Spinal cord (tissue), 10 donors: ENCODE data around the gene EZR. TPM values are rescaled to one million over a fixed set of nuclear protein-coding genes. Genes with fewer than 3 reads are reported as not detected.
"Not testable (repeated sequence)": the region's sequence is repeated elsewhere in the genome, so short reads cannot be mapped to it uniquely, and the experiment has no call there.

ENCODE experiments used
- DNase-seq, 6 donors: peaks; one replicate each; pipeline versions ENCODE4 v3.0.0 to v3.0.0-alpha.2; 2013 to 2015; ENCODE audit warnings: low spot score in 6 of 6, low read depth in 4 of 6
- H3K27ac ChIP-seq: one replicate; pipeline ENCODE4 v1.5.1; 2013; ENCODE audit warnings: low read depth, low read length, control low read depth
- H3K27me3 ChIP-seq: one replicate; pipeline ENCODE4 v1.6.1; 2013; ENCODE audit warnings: low read length; ENCODE audit not compliant: control insufficient read depth, insufficient read depth
- H3K36me3 ChIP-seq: one replicate; pipeline ENCODE4 v1.6.1; 2013; ENCODE audit warnings: low read length; ENCODE audit not compliant: control insufficient read depth, insufficient read depth
- H3K4me1 ChIP-seq: one replicate; pipeline ENCODE4 v1.6.1; 2013; ENCODE audit warnings: low read length; ENCODE audit not compliant: control insufficient read depth, insufficient read depth
- H3K4me3 ChIP-seq: one replicate; pipeline ENCODE4 v1.5.1; 2013; ENCODE audit warnings: low read depth, low read length, control low read depth
- H3K9me3 ChIP-seq: one replicate; pipeline ENCODE4 v1.6.1; 2013; ENCODE audit warnings: low read length; ENCODE audit not compliant: control insufficient read depth, insufficient read depth
- WGBS: methylation state at CpG from one replicate; pipeline ENCODE4 v1.1.5; 2013; ENCODE audit warnings: missing lambda C conversion rate; ENCODE audit not compliant: insufficient coverage; 5-methylcytosine and 5-hydroxymethylcytosine counted together
- polyA plus RNA-seq, 2 donors: library from polyadenylated mRNA; unstranded; fragments of 120-200 nt; gene quantifications; one replicate each; pipeline ENCODE4 v1.2.1, GENCODE V29; 2013; ENCODE audit not compliant: insufficient read length in 2 of 2
- total RNA-seq, 2 donors: library from RNA; depleted of rRNA in 1 of 2; stranded (reverse); fragments of 120-200 nt in 1 of 2; fragments of >200 nt in 1 of 2; gene quantifications; one replicate each; pipeline versions ENCODE4 v1.2.3 to v1.2.4, GENCODE V29; 2013 to 2014
- donor health status: healthy.

The EZR gene
- total and polyA plus RNA-seq, 4 donors: 114 to 244 (median 177) TPM

GRCh38 chr6:158834675-158835385 is 15.7 kb upstream of the EZR start:
- Histone ChIP-seq H3K27me3 (peaks cover 2% of the 10 kb centered on the region), H3K4me3 (no peak overlapping the region), H3K4me1 (peaks cover 11% of the 10 kb centered on the region), H3K36me3 (no peaks in the 10 kb centered on the region), H3K9me3 (no peaks in the 10 kb centered on the region), H3K27ac (no peak overlapping the region)
- DNase-seq: no peak
- WGBS: 72% methylated on average over 9 of the region's 9 CpGs

- H3K4me3 ChIP-seq, H3K36me3 ChIP-seq, H3K4me1 ChIP-seq, H3K27me3 ChIP-seq, DNase-seq, H3K27ac ChIP-seq, H3K9me3 ChIP-seq: not testable (repeated sequence)
- 94% methylated on average over 2 of the region's 9 CpGs for WGBS
Measured at GRCh38 chr6:158832807-158833206, 13.6 kb upstream of the EZR start.

GRCh38 chr6:158832026-158832425 is 12.9 kb upstream of the EZR start:
- Histone ChIP-seq H3K27ac (no peak overlapping the region), H3K4me1 (peaks cover 9% of the 10 kb centered on the region), H3K9me3 (no peaks in the 10 kb centered on the region), H3K27me3 (peaks cover 2% of the 10 kb centered on the region), H3K4me3 (no peak overlapping the region), H3K36me3 (no peaks in the 10 kb centered on the region)
- WGBS: 58% methylated on average over 3 of the region's 4 CpGs
- DNase-seq: no peak

GRCh38 chr6:158831571-158831970 is 12.4 kb upstream of the EZR start:
- Histone ChIP-seq H3K27ac (no peak overlapping the region), H3K27me3 (peaks cover 2% of the 10 kb centered on the region), H3K4me3 (no peak overlapping the region), H3K36me3 (no peaks in the 10 kb centered on the region), H3K4me1 (peaks cover 9% of the 10 kb centered on the region), H3K9me3 (no peaks in the 10 kb centered on the region)
- no peak for DNase-seq
- 100% methylated on average over 5 of the region's 8 CpGs for WGBS

GRCh38 chr6:158830736-158831135 is 11.6 kb upstream of the EZR start:
- WGBS: 100% methylated on average over 9 of the region's 13 CpGs
- Histone ChIP-seq H3K4me3 (no peak overlapping the region), H3K27ac (no peak overlapping the region), H3K36me3 (no peaks in the 10 kb centered on the region), H3K9me3 (no peaks in the 10 kb centered on the region), H3K4me1 (peaks cover 16% of the 10 kb centered on the region), H3K27me3 (peaks cover 2% of the 10 kb centered on the region)
- DNase-seq: no peak

GRCh38 chr6:158828807-158829206 is 9.6 kb upstream of the EZR start:
- Histone ChIP-seq H3K27ac (no peak overlapping the region), H3K4me3 (no peak overlapping the region), H3K27me3 (no peaks in the 10 kb centered on the region), H3K9me3 (no peaks in the 10 kb centered on the region), H3K36me3 (no peaks in the 10 kb centered on the region), H3K4me1 (peaks cover 16% of the 10 kb centered on the region)
- 100% methylated on average over 2 of the region's 7 CpGs for WGBS
- no peak for DNase-seq

GRCh38 chr6:158826819-158827501 is 7.8 kb upstream of the EZR start:
- H3K9me3 ChIP-seq: no peaks in the 10 kb centered on the region
- WGBS: 100% methylated on average over 1 of the region's 4 CpGs
- H3K36me3 ChIP-seq: no peaks in the 10 kb centered on the region
- H3K4me1 ChIP-seq: peaks cover 15% of the 10 kb centered on the region
- no peak for DNase-seq
- no peak overlapping the region for H3K27ac ChIP-seq
- no peak overlapping the region for H3K4me3 ChIP-seq
- H3K27me3 ChIP-seq: no peaks in the 10 kb centered on the region

- H3K27ac ChIP-seq: no peak overlapping the region
- peaks cover 12% of the 10 kb centered on the region for H3K4me1 ChIP-seq
- H3K4me3 ChIP-seq: no peak overlapping the region
- no peaks in the 10 kb centered on the region for H3K36me3 ChIP-seq
- 40% methylated on average over 9 of the region's 9 CpGs for WGBS
- no peaks in the 10 kb centered on the region for H3K9me3 ChIP-seq
- DNase-seq: peak in 1 of 6 donors; percentile 39
- H3K27me3 ChIP-seq: no peaks in the 10 kb centered on the region
Measured at GRCh38 chr6:158825951-158826306, 6.8 kb upstream of the EZR start.

GRCh38 chr6:158825038-158825950 is 6.1 kb upstream of the EZR start:
- no peak overlapping the region for H3K27ac ChIP-seq
- no peaks in the 10 kb centered on the region for H3K27me3 ChIP-seq
- no peaks in the 10 kb centered on the region for H3K36me3 ChIP-seq
- DNase-seq: no peak
- H3K4me1 ChIP-seq: peaks cover 12% of the 10 kb centered on the region
- WGBS: 82% methylated on average over 12 of the region's 13 CpGs
- no peak overlapping the region for H3K4me3 ChIP-seq
- no peaks in the 10 kb centered on the region for H3K9me3 ChIP-seq
